GDM1 (cell line): Measurements from ENCODE around the gene ZNF74.

Experiments used
- DNase-seq: peaks from one replicate; lab custom pipeline; 2025; lab: John Stamatoyannopoulos, UW

ZNF74 gene

GRCh38 chr22:20433191-20433590 is 39.2 kb downstream of the ZNF74 start:
- DNase-seq: no peak

DNA sequence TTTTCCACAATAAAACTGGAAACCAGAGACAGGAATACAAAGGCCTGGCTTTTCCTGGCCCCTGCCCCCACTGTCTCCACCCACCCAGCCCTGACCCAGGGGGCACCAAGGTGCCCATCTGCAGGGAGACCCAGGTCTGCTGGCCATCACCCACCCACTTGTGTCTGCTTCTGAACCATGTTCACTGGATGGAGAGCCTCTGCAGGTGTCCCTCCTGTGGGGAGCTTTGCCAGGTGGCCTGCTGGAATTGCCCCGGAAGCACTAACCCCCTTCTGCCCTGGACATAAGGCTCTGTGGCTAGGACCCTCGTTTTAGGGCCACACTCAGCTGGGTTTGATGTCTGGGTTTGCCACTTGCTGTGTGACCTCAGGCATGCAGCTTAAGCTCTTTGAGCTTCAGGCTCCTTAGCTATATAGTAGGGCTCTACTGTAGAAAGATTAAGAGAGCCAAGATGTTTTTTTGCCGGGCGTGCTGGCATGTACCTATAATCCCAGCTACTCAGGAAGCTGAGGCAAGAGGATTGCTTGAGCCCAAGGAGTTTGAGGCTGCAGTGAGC is 39.8 kb downstream of the ZNF74 start:
- DNase-seq: no peak

GRCh38 chr22:20434264-20434751 is 40.4 kb downstream of the ZNF74 start:
- no peak for DNase-seq

DNA sequence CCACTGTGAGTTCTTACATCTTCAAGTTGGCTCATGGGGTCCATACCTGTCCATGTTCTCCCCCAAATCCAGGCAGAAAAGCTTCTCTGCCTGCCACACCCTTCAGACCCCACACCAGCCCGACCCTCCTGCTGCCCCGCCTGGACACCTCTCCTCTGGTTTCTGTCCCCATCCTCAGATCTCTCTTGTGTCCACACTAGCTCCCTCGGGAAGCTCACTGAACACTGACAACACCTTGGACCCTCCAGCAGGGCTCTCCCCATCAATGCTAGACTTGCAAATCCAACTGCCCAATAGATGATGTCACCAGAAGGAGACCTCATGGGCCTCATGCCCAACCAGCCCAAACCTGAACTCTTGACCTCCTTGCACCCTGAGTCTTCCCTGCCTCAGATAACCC is 40.8 kb downstream of the ZNF74 start:
- no peak for DNase-seq

GRCh38 chr22:20435436-20436306 is 41.7 kb downstream of the ZNF74 start:
- DNase-seq: no peak

GRCh38 chr22:20436307-20436767 is 42.4 kb downstream of the ZNF74 start:
- DNase-seq: no peak

DNA sequence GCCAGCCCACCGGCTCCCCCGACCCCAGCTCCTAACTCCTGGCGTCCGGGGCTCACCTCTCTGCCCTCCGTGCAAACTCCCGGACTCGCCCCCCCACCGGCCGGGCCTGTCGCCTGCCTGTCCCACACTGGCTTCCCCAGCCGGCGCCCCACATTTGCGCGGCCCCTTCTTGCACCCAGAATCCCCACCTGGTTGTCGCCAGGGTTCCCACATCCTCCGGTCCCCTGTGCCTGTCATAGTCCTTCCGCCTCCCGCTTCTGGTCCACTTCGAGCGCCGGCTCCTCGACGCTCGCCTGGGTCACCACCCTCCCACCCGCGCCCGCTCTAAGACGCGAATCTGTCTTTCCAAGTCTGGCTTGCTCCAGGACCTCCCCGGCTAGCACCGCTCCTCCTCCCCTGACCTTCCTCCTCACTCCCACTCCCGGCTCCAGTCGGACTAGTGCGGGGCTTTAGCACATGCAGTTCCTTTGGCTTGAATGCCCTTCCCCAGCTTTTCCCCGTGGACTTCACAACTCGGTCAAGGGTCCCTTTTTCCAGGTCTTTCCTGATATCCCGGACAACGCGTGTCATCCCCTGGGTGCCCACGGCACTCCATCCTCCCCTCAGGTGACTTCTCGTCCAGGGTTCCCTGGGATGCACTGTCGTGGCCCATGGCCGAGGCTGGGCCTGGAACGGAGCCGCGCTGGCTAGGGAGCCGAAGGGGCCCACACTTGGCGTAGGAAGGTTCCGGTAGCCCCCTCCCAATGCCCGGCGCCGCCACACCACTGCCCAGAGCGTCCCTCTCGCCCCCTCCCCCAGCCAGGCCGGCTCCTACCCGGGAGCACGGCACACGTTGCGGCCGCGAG is 43.0 kb downstream of the ZNF74 start:
- DNase-seq: no peak

GRCh38 chr22:20437613-20438426 is 43.9 kb downstream of the ZNF74 start, which contains the start of gene SCARF2:
TSS of gene SCARF2 (minus strand) at chr22:20437825. CDS start at chr22:20437754, 71 bp downstream.
- no peak for DNase-seq

GRCh38 chr22:20438427-20438677 is 44.4 kb downstream of the ZNF74 start:
- DNase-seq: no peak

- DNase-seq: no peak
Observed at GRCh38 chr22:20438678-20439492, 44.9 kb downstream of the ZNF74 start.

GRCh38 chr22:20439556-20439927 is 45.6 kb downstream of the ZNF74 start:
- no peak for DNase-seq

DNA sequence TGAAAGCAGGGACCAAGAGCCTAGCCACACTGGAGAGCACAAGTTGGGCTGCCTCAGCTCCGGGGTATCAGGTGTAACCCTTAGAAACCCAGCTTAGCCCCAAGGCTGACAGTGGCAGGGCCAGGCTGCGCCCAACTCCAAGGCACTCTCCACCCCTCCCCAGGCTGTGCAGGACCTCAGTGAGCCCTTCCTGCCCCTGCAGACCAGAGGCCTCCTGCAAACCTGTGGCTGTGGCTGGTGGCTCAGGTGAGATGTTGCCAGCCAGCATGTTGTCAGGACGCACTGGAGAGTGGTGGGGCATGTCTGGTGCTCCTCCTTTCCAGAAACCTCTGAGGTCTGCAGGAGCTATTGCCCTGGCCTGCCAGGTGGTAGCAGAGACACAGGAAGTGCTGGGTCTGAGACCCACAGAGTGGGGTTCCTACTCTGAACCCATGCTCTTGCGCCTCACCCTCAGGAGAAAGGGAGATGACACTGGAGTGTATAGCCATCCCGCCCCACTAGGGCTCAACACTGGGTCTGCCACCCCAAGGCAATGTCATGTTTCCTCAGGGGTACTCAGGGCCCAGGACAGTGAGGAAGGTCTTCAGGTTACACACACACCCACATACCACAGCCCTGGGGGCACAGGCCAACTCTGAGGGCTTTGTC is 46.1 kb downstream of the ZNF74 start:
- no peak for DNase-seq

DNA sequence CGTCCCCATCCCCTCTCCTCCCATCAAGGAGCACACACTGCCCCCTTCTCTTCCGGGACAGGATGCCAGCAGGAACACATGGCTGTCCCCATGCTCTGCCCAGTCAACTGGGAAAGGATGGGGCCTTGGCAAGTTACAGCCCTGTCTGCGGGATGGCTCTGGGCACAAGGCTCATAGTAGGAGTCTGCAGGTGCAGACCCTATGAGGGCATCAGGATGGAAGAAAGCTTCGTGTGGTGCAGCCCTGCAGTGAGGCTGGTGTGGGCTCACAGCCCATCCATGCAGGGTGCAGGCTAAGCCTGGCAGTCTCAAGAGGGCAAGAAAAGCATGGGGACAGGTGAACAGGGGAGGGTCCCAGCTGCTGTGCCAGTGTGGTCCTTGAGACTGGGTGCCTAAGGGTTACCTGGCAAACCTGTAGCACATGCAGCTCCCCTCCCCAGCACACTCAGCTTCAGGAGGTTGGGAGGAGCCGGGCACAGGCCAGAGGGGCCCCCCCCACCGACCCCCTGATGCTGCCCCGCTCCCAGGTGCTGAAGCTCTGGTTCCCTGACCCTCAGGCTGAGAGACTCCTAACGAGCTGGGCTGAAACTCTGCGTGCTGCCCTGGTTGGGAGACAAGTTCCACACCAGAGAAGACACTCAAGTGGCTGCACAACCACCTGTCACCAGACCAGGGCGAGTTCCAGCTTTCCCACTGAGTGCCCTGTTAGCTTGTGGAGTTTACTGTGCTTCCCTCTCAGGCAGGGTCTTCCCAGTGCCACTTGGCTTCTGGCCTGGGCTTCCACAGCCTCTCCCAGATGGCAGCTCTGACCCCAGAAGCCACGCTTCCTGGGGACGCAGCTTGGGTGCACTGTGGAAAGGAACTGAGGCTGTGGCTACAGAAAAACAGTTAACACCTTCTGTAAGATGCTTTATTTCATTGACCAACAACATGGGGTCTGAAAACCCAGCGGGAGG is 47.0 kb downstream of the ZNF74 start:
- DNase-seq: no peak

- DNase-seq: no peak
Observed at GRCh38 chr22:20441631-20442484, 47.9 kb downstream of the ZNF74 start.

DNA sequence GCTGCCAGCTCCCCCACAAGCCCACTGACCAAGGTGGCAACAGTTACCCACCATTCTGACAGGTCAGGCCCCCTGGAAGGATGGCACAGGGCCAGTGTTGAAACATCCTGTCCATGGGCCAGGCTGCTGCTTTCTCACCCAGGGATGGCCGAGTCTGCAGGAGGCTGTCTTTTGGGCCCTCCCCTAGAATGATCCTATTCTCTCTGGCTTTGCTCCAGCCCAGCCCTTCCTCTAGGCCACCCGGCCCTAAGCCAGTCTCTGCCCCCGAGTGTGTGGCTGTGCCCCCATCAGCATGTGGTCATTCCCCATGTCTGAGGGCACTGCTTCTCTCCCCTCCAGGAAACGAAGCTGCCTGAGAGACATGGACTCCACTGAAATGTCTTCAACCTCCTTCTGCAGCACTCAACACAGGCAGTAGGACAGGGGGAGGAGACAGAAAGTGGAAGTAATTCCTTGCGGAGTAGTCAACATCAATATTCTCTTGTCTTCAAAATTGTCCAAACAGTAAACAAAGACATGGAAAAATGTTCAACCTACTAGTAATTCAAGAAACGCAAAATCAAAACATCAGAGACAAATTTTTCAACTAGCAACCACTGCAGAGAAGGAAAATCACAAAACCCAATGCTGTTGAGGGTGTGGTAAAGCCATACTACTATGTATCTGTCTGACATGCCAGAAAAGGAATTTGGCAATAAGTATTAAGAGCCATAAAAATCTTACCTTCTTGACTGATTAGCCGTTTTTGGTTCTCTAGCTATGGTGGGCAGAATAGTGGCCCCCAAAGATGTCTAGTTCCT is 48.7 kb downstream of the ZNF74 start:
- no peak for DNase-seq

DNA sequence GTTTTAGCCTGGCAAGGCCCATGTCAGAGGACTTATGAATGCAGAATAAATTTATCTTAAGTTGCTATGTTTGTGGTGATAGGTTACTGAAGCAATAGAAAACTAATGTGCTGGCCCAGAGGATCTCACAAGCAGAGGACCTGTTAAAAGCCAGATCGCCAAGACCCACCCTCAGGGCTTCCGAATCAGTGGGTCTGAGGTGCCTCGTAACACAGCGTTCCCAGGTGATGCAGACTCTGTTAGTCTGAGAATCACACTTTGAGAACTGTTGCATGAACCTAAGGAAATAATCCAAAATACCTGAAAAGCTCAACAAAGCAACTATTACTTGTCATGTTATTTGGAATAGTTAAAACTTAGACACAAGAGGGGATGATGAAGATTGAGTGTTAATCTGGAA is 50.4 kb downstream of the ZNF74 start:
- DNase-seq: no peak

- no peak for DNase-seq
Observed at GRCh38 chr22:20446383-20446970, 52.5 kb downstream of the ZNF74 start.
